Stimulated activated CD8-positive, alpha-beta memory T cell treated with anti-CD3 and anti-CD28 coated beads, Interleukin-7, amount 100 ng/mL, for 1 hour (primary cell): ENCODE measurements around the gene TTF1.

Experiments
- DNase-seq, 2 donors: peaks; one replicate each; pipeline ENCODE4 v3.0.0-alpha.2; 2020; ENCODE audit warnings: low read depth in 2 of 2

The TTF1 gene, protein sequence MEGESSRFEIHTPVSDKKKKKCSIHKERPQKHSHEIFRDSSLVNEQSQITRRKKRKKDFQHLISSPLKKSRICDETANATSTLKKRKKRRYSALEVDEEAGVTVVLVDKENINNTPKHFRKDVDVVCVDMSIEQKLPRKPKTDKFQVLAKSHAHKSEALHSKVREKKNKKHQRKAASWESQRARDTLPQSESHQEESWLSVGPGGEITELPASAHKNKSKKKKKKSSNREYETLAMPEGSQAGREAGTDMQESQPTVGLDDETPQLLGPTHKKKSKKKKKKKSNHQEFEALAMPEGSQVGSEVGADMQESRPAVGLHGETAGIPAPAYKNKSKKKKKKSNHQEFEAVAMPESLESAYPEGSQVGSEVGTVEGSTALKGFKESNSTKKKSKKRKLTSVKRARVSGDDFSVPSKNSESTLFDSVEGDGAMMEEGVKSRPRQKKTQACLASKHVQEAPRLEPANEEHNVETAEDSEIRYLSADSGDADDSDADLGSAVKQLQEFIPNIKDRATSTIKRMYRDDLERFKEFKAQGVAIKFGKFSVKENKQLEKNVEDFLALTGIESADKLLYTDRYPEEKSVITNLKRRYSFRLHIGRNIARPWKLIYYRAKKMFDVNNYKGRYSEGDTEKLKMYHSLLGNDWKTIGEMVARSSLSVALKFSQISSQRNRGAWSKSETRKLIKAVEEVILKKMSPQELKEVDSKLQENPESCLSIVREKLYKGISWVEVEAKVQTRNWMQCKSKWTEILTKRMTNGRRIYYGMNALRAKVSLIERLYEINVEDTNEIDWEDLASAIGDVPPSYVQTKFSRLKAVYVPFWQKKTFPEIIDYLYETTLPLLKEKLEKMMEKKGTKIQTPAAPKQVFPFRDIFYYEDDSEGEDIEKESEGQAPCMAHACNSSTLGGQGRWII

GRCh38 chr9:132406554-132407122 lies at the start of gene TTF1:
TTF1 (minus strand) TSS chr9:132406840; CDS start chr9:132402821, 4,019 bp downstream.
- DNase-seq = peak; percentile 83 to 86

DNA sequence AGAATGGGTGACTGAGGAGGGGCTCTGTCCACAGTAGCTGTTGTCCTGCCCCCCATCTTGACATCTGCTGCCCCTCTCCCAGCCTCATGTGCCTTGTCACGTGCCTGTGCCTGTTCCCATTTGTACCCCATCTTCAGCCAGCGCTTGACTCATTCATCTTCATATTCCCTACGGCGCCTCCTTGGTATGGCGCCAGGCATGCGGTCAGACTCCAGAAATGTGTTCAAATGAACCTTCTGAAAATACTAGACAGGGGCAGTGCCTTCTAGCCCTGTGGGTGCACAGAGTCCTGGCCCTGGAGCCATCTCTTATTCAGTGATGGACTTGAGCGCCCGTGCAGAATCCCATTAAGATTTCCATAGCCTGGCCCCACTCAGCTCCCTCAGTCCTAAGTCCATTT lies 49.6 kb upstream of the TTF1 start:
- DNase-seq = no peak

DNA sequence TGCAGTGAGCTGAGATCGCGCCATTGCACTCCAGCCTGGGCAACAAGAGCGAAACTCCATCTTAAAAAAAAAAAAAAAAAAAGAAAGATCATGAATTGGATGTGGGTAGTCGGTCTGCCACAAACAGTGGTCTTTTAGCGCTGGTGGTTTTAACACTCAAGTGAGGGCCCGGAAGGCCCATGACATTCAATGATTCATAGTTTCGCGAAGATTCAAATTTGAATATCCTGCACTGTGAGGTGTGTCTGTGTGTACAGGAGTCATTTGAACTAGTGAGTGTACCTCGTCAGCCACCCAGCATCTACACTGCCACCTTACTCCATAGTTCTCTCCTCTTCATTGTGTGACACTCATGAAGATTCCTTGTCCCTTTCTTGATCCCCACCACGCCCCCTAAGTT lies 44.6 kb upstream of the TTF1 start:
- DNase-seq = no peak

DNA sequence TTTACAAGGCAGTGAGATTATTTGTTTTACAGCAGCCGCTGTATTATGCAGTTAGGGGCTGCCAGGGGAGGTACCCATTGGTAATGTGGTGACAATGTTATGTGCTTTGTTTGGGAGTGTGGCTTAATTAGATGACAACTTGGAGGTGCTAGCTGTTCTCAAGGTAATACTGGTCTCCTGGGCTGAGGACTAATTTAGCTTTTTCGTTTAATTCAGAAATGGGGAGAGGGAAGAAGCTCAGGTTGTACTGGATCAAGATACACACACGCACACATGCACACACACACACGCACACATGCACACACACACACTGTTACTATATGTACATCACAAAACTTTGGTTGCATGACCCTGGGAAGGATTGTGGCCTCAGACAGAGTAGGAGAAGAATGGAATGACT lies 41.3 kb upstream of the TTF1 start:
- DNase-seq = no peak

- no peak for DNase-seq
Observed at GRCh38 chr9:132447346-132447745, 40.7 kb upstream of the TTF1 start.

- DNase-seq = no peak
Observed at GRCh38 chr9:132446887-132447286, 40.2 kb upstream of the TTF1 start.

DNA sequence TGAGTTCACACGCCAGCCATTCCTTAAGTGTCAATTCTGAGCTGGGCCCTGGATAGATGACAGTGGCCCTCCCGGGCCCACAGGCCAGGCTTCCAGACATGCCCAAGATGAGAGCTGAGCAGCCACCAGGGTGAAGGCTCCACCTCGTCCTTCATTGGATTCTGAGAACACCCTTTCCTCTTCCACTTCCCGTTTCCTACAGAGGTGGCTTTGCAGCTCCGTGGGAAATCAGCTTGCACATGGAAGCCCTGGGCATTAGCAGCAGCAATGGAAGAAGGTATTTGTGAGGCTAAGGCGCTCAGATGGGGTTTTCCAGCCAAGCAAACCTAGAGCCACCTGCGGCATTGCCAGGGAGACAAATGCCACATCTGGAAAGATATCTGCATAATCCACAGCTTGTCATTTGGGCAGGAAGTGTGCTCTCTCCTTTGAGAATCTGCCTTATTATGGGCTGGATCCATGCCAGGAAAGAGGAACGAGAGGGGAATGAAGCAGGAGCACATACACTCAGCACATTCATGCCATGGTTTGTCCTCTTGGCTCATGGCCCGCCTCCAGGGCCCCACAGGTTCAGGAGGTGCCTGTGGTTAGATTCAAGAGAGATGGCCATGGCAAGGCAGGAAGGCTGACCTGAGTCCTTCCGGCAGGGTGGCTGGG lies 37.4 kb upstream of the TTF1 start:
- no peak for DNase-seq

- DNase-seq = no peak
Observed at GRCh38 chr9:132441404-132441803, 34.8 kb upstream of the TTF1 start.

- no peak for DNase-seq
Observed at GRCh38 chr9:132440735-132441134, 34.1 kb upstream of the TTF1 start.

DNA sequence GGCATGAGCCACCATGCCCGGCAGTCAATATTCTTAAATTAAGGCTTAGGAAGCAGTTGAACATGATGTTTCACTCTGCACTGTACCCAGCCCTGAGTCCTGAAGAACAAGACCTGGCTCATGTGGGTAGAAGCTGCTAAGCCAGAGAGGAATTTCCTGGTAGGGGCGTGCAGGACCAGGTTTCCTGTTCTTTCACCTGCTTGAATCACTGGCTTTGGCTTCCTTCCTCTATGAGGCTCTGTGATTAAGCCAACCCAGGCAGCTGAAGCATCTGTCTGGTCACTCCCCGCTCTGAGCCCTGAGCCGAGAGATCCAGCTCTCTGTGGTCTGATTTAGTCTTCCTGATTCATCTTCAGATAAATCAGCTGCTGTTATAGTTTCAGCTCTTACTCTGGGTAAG lies 32.5 kb upstream of the TTF1 start:
- no peak for DNase-seq

DNA sequence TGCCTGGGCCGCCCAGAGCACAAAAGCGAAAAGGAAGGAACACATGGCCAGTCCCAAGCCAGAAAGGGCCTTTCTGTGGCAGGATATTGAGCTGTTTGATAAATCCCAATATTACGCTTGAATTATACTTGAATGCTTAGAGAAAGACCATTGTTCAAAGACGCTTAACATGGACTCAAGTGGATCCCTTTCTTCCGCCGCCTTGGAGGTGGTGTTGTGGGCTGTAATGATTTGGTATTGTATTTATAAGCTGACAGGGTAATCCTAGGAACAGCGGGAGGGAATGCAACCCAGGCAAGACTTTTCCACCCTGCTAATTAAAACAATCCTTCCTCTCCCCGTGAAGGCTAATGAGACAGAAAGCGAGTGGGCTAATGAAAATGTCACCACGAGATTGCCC lies 28.2 kb upstream of the TTF1 start:
- DNase-seq = no peak

- DNase-seq = no peak
Observed at GRCh38 chr9:132430998-132431397, 24.4 kb upstream of the TTF1 start.

GRCh38 chr9:132426639-132427414 lies 20.2 kb upstream of the TTF1 start:
- DNase-seq = no peak

DNA sequence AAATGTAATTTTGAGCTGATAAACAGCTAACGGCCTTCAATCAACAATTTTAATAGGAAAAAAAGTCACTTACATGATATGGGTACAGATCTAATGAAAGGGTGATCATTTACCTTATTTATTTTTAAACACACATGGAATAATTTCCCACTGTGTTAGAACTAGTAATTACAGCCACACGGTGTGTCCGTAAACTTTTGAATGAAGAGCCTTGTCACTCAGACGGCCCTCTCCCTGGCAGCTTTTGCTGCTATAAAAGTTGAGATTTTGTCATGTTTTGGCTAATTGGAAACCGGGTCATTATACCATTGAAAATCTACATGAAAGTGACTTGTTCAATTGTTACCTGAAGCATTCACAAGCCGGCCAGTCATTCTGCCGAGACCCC lies 19.0 kb upstream of the TTF1 start:
- DNase-seq = no peak

DNA sequence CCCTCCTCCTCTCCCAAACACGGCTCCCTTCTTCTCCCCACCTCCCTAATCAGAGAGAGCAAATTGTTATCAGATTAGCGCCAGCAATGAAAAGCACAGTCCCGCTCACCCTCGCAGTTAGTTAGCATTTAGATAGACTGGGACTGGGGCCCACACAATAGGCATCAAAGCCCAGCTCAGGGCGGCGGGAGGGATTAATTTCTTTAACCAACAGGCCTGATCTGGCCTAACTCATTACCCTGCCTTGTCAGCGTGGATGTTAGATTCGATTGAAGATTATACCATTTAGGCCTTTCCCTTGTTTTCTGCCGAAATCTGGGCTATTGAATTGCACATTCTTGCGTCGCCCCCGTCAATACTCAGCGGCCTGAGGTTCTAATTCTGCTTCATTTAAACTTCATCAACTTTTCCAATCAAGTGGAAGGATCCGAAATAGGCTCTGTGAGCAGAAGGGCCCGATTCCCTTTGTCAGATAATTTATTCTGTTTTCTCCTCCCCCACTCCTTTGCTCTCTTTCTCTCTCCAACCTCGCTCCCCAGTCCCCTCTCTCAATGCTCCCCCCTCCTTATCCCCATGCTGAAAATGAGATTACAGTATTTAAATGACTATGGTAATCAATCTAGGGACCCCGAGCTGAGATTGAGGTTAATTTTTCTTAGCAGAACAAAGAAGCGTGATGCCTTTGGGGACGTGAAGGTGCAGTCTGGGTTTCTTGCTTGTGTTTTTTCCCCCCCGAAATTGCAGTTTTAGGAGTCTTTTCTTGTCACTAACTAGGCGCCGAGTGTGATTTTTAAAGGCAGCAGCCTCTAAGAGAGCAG lies 18.4 kb upstream of the TTF1 start:
- no peak for DNase-seq

- DNase-seq = no peak
Observed at GRCh38 chr9:132423503-132423902, 16.9 kb upstream of the TTF1 start.

- no peak for DNase-seq
Observed at GRCh38 chr9:132422574-132422973, 15.9 kb upstream of the TTF1 start.

GRCh38 chr9:132418726-132419363 lies 12.2 kb upstream of the TTF1 start:
- no peak for DNase-seq

DNA sequence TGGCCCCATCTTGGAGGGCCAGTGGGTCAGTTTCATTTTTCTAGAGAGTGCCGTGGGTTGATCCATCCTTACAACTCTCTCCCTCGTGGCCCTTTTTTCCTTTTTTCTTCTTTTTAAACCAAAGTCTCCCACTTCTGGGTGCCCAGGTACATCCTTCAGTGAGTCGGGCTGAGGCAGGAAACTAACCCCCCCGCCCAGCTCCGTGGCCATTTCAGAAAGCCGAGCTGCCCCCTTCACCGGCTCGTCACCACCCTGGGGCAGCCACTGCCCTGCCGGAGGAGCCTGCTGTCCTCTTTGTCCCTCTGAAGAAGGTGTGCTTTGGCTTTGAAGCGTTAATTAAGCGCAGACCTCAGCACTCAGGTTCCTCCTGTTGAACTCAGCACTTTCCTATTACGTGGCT lies 8.5 kb upstream of the TTF1 start:
- no peak for DNase-seq

DNA sequence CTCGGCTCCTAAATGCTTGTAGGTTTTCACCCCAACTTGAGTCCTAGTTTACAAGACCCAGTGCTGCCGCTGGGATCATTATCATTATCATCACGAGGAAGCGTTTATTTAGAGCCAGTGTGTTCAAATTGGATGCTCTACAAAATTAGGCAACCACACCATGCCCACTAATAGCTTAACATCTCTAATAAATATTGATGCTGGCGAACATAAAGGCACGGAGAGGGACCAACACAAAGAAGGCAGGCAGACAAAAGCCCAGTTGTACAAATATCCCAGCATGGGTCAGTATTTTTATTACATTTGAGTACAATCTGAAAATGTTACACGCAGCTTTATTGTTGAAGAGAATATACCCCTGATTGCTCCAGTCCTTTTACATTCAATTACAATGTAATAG lies 8.1 kb upstream of the TTF1 start:
- no peak for DNase-seq
